ENCODE results near the gene MYCBPAP.
"Not testable (repeated sequence)": the region's sequence is repeated elsewhere in the genome, so short reads cannot be mapped to it uniquely, and the experiment has no call there.

The MYCBPAP gene

DNA sequence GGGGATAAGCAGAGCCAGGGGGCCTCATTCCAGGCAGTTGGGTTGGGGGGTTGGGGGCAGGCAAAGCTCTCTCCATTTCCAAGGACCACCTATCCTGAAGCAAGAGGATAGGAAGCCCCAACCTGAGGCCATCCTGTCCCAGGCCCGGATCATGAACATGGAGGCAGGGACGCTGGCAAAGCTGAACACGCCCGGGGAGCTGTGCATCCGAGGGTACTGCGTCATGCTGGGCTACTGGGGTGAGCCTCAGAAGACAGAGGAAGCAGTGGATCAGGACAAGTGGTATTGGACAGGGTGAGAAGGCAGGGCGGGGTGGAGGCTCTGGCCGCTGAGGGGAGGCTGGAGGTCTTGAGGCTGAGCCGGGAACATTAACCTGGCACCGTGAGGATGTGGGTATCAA is 36.0 kb upstream of the MYCBPAP start:
- no peak for DNase-seq (ENCODE audit: low read depth)
- no peak overlapping the region for H3K4me3 ChIP-seq (replicated peaks; ENCODE audit: low read depth, low read length)
- TF ChIP-seq, protein P1, sequence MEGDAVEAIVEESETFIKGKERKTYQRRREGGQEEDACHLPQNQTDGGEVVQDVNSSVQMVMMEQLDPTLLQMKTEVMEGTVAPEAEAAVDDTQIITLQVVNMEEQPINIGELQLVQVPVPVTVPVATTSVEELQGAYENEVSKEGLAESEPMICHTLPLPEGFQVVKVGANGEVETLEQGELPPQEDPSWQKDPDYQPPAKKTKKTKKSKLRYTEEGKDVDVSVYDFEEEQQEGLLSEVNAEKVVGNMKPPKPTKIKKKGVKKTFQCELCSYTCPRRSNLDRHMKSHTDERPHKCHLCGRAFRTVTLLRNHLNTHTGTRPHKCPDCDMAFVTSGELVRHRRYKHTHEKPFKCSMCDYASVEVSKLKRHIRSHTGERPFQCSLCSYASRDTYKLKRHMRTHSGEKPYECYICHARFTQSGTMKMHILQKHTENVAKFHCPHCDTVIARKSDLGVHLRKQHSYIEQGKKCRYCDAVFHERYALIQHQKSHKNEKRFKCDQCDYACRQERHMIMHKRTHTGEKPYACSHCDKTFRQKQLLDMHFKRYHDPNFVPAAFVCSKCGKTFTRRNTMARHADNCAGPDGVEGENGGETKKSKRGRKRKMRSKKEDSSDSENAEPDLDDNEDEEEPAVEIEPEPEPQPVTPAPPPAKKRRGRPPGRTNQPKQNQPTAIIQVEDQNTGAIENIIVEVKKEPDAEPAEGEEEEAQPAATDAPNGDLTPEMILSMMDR (IDR thresholded peaks at IDR 0.05; ENCODE audit: low read length, missing control alignments), result no peak

DNA sequence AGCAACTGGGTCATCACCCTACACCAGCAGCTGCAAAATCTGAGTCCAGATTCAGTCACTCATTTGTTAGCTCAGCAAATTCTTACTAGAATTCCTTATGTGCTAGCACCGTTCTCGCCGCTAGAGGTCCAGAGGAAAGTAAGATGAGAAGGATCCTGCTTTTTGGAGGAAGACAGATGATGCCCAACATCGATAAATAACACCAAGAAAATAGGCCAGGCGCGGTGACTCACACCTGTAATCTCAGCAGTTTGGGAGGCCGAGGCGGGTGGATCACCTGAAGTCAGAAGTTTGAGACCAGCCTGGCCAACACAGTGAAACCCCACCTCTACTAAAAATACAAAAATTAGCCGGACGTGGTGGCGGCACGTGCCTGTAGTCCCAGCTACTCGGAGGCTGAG is 35.5 kb upstream of the MYCBPAP start:
- TF ChIP-seq, protein P1 (IDR thresholded peaks at IDR 0.05; ENCODE audit: low read length, missing control alignments), result peak; percentile 38
- not testable (repeated sequence) for H3K4me3 ChIP-seq (replicated peaks; ENCODE audit: low read depth, low read length)
- peak; percentile 33 for DNase-seq (ENCODE audit: low read depth)

DNA sequence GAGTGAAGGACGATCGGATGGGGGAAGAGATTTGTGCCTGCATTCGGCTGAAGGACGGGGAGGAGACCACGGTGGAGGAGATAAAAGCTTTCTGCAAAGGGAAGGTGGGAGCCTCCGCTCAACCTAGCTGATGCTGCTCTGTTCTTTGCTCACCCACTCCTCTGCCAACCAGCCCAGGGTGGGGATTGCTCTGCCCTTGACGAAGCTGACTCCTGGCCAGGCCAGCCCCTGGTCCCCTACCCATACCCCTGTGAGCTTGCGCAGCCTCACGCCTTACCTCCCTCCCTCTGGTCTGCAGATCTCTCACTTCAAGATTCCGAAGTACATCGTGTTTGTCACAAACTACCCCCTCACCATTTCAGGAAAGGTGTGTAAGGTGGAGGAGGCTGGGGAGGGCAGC is 34.3 kb upstream of the MYCBPAP start:
- DNase-seq (ENCODE audit: low read depth), result no peak
- no peak overlapping the region for H3K4me3 ChIP-seq (replicated peaks; ENCODE audit: low read depth, low read length)
- TF ChIP-seq, protein P1 (IDR thresholded peaks at IDR 0.05; ENCODE audit: low read length, missing control alignments), result no peak

DNA sequence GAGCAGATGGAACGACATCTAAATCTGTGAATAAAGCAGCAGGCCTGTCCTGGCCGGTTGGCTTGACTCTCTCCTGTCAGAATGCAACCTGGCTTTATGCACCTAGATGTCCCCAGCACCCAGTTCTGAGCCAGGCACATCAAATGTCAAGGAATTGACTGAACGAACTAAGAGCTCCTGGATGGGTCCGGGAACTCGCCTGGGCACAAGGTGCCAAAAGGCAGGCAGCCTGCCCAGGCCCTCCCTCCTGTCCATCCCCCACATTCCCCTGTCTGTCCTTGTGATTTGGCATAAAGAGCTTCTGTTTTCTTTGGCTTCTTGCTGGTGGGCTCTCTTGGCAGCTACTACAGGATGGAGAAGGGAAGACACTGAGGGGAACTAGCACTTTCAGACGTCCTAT is 33.7 kb upstream of the MYCBPAP start:
- DNase-seq (ENCODE audit: low read depth), result no peak
- no peak overlapping the region for H3K4me3 ChIP-seq (replicated peaks; ENCODE audit: low read depth, low read length)
- TF ChIP-seq, protein P1 (IDR thresholded peaks at IDR 0.05; ENCODE audit: low read length, missing control alignments), result no peak

DNA sequence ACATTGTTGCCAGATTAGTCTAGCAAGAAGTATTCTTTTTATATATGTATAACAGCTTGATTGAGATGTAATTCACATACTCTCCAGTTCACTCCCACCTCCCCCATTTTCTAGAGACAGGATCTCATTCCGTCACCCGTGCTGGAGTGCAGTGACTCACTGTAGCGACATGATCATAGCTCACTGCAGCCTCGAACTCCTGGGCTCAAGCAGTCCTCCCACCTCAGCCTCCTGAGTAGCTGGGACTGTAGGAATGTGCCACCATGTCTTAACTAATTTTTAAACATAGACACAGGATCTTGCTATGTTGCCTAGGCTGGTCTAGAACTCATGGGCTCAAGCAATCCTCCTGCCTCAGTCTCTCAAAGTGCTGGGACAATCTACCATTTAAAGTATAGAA is 32.9 kb upstream of the MYCBPAP start:
- no peak for DNase-seq (ENCODE audit: low read depth)
- TF ChIP-seq, protein P1 (IDR thresholded peaks at IDR 0.05; ENCODE audit: low read length, missing control alignments), result no peak

DNA sequence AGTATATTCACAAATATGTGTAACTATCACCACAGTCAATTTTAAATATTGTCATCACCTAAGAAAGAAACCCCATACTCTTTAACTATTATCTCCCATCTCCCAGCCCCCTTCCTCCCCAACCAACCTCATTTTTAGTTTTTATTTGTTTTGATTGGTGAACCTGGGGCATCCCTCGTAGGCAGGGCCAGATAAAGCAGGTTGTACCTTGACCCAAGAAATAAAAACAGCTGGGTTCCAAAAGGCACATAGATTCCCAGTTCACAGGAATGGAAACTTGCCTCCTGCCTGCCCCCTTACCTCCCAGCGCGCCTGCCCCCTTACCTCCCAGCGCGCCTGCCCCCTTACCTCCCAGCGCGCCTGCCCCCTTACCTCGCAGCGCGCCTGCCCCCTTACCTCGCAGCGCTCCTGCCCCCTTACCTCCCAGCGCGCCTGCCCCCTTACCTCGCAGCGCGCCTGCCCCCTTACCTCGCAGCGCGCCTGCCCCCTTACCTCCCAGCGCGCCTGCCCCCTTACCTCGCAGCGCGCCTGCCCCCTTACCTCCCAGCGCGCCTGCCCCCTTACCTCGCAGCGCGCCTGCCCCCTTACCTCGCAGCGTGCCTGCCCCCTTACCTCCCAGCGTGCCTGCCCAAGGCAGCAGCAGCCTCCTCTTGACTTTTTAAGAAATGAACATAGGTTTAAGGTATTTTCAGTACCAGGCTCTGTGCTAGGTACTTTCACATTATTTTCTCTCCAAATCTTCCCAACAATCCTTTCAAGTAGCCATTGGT is 32.3 kb upstream of the MYCBPAP start:
- H3K4me3 ChIP-seq (replicated peaks; ENCODE audit: low read depth, low read length), result not testable (repeated sequence)

More for the DNA sequence above, 32.9 kb upstream of the MYCBPAP start:
- H3K4me3 ChIP-seq (replicated peaks; ENCODE audit: low read depth, low read length), result no peak overlapping the region

DNA sequence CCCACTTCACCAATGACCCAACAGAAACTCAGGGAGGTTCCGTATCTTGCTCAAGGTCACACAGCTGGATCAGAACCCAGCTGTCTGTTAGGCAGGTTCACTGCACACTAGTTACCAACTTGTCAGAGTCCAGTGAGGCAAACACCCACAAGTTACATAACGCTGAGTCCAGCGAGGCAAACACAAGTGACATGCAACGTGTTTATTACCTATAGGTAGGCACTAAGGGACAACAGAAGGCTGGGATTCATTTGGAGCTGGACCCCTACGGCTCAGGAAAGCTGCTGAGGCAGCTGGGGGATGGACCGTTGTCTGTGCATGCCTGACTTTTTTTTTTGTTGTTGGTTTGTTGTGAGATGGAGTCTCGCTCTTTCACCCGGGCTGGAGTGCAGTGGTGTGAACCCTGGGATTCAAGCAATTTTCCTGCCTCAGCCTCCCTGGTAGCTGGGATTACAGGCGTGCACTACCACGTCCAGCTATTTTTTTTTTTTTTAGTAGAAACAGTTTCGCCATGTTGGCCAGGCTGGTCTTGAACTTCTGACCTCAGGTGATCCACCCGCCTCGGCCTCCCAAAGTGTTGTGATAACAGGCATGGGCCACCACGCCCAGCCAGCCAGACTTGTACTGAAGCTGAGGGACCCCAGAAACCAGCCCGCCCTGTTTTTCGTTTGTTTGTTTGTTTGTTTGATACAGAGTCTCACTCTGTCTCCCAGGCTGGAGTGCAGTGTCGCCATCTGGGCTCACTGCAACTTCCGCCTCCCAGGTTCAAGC is 31.5 kb upstream of the MYCBPAP start:
- H3K4me3 ChIP-seq (replicated peaks; ENCODE audit: low read depth, low read length), result no peak overlapping the region
- TF ChIP-seq, protein P1 (IDR thresholded peaks at IDR 0.05; ENCODE audit: low read length, missing control alignments), result no peak
- DNase-seq (ENCODE audit: low read depth), result no peak

More for the DNA sequence above, 32.3 kb upstream of the MYCBPAP start:
- not testable (repeated sequence) for DNase-seq (ENCODE audit: low read depth)
